Stimulated activated naive CD4-positive, alpha-beta T cell (primary cell): ENCODE measurements around the gene EFCAB8.

Experiments
- DNase-seq, 6 experiments: peaks; one replicate each; lab custom pipeline; 2025; lab: John Stamatoyannopoulos, UW

Gene EFCAB8

GRCh38 chr20:33007376-33008335, 148.9 kb downstream of the EFCAB8 start, which contains the start of gene BPIFB2:
Gene BPIFB2 (plus strand): TSS chr20:33007704. CDS start chr20:33008575, 871 bp downstream.
- DNase-seq = no peak

- no peak for DNase-seq
Measured at GRCh38 chr20:33008336-33009213, 149.9 kb downstream of the EFCAB8 start.

- DNase-seq = no peak
Measured at GRCh38 chr20:33009214-33010132, 150.8 kb downstream of the EFCAB8 start.

GRCh38 chr20:33010133-33010504, 151.4 kb downstream of the EFCAB8 start:
- DNase-seq = no peak

GRCh38 chr20:33010674-33011449, 152.1 kb downstream of the EFCAB8 start:
- DNase-seq = no peak
